ENCODE data around the gene NCLN. TPM values are rescaled to one million over a fixed set of nuclear protein-coding genes. Genes with fewer than 3 reads are reported as not detected.

NCLN gene
- total and polyA plus RNA-seq, 9 of the 15 experiments (the other 6 are each of a cell fraction or from before 2014, with no cell fraction given) = 3.8 to 126 (median 39.6) TPM

DNA sequence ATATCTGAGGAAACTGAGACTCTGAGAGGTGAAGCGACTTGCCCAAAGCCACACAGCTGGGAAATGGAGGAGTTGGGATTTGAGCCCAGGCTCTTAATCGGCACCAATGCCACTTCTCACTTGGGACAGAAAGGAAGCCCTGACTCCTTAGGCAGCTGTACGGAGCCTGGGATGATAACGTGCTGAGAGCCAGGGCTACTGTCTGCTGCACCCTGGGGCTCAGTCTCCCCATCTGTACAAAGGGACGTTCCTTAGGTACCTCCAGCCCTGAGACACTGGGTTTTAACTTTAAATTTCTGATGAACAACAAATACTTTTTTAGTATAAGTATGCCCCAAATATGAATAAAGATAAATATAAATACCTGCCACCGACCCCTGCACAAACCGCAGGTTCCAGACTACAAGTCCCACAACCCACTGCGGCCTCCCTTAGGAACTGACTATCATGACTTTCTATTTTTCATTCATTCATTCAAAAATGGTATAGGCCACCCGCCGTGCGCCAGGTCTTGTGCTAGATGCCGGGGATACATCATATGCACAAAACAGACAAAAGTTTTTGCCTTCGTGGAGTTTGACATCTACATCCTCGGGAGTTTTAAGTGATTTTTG, 776 bp upstream of the NCLN start (continued):
- TF ChIP-seq, protein P1, sequence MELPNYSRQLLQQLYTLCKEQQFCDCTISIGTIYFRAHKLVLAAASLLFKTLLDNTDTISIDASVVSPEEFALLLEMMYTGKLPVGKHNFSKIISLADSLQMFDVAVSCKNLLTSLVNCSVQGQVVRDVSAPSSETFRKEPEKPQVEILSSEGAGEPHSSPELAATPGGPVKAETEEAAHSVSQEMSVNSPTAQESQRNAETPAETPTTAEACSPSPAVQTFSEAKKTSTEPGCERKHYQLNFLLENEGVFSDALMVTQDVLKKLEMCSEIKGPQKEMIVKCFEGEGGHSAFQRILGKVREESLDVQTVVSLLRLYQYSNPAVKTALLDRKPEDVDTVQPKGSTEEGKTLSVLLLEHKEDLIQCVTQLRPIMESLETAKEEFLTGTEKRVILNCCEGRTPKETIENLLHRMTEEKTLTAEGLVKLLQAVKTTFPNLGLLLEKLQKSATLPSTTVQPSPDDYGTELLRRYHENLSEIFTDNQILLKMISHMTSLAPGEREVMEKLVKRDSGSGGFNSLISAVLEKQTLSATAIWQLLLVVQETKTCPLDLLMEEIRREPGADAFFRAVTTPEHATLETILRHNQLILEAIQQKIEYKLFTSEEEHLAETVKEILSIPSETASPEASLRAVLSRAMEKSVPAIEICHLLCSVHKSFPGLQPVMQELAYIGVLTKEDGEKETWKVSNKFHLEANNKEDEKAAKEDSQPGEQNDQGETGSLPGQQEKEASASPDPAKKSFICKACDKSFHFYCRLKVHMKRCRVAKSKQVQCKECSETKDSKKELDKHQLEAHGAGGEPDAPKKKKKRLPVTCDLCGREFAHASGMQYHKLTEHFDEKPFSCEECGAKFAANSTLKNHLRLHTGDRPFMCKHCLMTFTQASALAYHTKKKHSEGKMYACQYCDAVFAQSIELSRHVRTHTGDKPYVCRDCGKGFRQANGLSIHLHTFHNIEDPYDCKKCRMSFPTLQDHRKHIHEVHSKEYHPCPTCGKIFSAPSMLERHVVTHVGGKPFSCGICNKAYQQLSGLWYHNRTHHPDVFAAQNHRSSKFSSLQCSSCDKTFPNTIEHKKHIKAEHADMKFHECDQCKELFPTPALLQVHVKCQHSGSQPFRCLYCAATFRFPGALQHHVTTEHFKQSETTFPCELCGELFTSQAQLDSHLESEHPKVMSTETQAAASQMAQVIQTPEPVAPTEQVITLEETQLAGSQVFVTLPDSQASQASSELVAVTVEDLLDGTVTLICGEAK (IDR thresholded peaks at IDR 0.05) = no peak
- TF ChIP-seq, protein P1 (CRISPR knock-in tag; IDR thresholded peaks at IDR 0.05) = no peak
- peak; percentile 59; the same call in 1 of the 2 replicates for TF ChIP-seq SP1 (CRISPR knock-in tag; IDR thresholded peaks at IDR 0.05)
- TF ChIP-seq TAF15 (IDR thresholded peaks at IDR 0.05; ENCODE audit: low read depth, low read length) = no peak
- no peak for TF ChIP-seq ZNF507 (tag; conservative IDR thresholded peaks at IDR 0.05)
- no peak for TF ChIP-seq KLF6 (CRISPR knock-in tag; IDR thresholded peaks at IDR 0.05; ENCODE audit: borderline replicate concordance)
- TF ChIP-seq, protein P2, sequence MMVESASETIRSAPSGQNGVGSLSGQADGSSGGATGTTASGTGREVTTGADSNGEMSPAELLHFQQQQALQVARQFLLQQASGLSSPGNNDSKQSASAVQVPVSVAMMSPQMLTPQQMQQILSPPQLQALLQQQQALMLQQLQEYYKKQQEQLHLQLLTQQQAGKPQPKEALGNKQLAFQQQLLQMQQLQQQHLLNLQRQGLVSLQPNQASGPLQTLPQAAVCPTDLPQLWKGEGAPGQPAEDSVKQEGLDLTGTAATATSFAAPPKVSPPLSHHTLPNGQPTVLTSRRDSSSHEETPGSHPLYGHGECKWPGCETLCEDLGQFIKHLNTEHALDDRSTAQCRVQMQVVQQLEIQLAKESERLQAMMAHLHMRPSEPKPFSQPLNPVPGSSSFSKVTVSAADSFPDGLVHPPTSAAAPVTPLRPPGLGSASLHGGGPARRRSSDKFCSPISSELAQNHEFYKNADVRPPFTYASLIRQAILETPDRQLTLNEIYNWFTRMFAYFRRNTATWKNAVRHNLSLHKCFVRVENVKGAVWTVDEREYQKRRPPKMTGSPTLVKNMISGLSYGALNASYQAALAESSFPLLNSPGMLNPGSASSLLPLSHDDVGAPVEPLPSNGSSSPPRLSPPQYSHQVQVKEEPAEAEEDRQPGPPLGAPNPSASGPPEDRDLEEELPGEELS (CRISPR knock-in tag; IDR thresholded peaks at IDR 0.05; ENCODE audit: borderline replicate concordance) = no peak
- TF ChIP-seq DPF2 (IDR thresholded peaks at IDR 0.05) = 0 out of 2 replicates have a peak, but pooled peaks have one; percentile 8
- no peak for TF ChIP-seq ZNF175 (CRISPR knock-in tag; IDR thresholded peaks at IDR 0.05; ENCODE audit: low read depth)
- TF ChIP-seq, protein P3, sequence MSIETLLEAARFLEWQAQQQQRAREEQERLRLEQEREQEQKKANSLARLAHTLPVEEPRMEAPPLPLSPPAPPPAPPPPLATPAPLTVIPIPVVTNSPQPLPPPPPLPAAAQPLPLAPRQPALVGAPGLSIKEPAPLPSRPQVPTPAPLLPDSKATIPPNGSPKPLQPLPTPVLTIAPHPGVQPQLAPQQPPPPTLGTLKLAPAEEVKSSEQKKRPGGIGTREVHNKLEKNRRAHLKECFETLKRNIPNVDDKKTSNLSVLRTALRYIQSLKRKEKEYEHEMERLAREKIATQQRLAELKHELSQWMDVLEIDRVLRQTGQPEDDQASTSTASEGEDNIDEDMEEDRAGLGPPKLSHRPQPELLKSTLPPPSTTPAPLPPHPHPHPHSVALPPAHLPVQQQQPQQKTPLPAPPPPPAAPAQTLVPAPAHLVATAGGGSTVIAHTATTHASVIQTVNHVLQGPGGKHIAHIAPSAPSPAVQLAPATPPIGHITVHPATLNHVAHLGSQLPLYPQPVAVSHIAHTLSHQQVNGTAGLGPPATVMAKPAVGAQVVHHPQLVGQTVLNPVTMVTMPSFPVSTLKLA (conservative IDR thresholded peaks at IDR 0.05) = peak; percentile 68 to 91; a peak in 3 of 4 replicates
- no peak for TF ChIP-seq MYNN (IDR thresholded peaks at IDR 0.05)
- no peak for TF ChIP-seq MYNN (CRISPR knock-in tag; IDR thresholded peaks at IDR 0.05)
- TF ChIP-seq ZNF41 (CRISPR knock-in tag; conservative IDR thresholded peaks at IDR 0.05) = no peak
